ENCODE results near the gene RBFA.

GRCh38 chr18:80012714-80013113 is 21.5 kb upstream of the RBFA start:
- no peak for TF ChIP-seq GATA2 (IDR thresholded peaks at IDR 0.05; ENCODE audit: low read depth, low read length)
- no peak for TF ChIP-seq GATA3 (IDR thresholded peaks at IDR 0.05; ENCODE audit: low read depth, low read length)

All from SH-SY5Y (cell line).